Transverse colon (tissue), 4 donors: ENCODE data around the gene TCF7L2. TPM values are rescaled to one million over a fixed set of nuclear protein-coding genes. Genes with fewer than 3 reads are reported as not detected.

ENCODE experiments used
- DNase-seq: peaks from one replicate; pipeline ENCODE4 v3.0.0-alpha.2; 2019
- H3K27ac ChIP-seq, 4 donors: fragments of 200-600 bp; sonication (generic); 2 replicates each; pipeline ENCODE4 v1.5.1; 2016 to 2018; ENCODE audit warnings: inconsistent platforms in 4 of 4
- H3K27me3 ChIP-seq: fragments of 200-600 bp; sonication (generic); 2 replicates; pipeline ENCODE4 v1.5.1; 2017; ENCODE audit warnings: inconsistent platforms
- H3K36me3 ChIP-seq, 4 donors: fragments of 200-600 bp; sonication (generic); 2 replicates each; pipeline ENCODE4 v1.5.1; 2017 to 2019; ENCODE audit warnings: inconsistent platforms in 4 of 4
- H3K4me1 ChIP-seq, 4 donors: fragments of 200-600 bp; sonication (generic); 2 replicates each; pipeline ENCODE4 v1.5.1; 2017 to 2020; ENCODE audit warnings: inconsistent platforms in 4 of 4
- H3K4me3 ChIP-seq, 4 donors: fragments of 200-600 bp; sonication (generic); 1 replicate in 1 of 4; 2 replicates in 3 of 4; pipeline versions ENCODE4 v1.5.1 to v1.6.1; 2017 to 2019; ENCODE audit warnings: inconsistent platforms in 4 of 4
- H3K9me3 ChIP-seq, 2 donors: fragments of 200-600 bp; sonication (generic); 2 replicates each; pipeline ENCODE4 v1.5.1; 2017 to 2019; ENCODE audit warnings: inconsistent platforms in 2 of 2
- CTCF ChIP-seq, 5 experiments: fragments of 200-600 bp in 3 of 5; fragments of 450-650 bp in 2 of 5; sonication (generic) in 3 of 5; IDR thresholded peaks; 1 replicate in 2 of 5; 2 replicates in 3 of 5; pipeline ENCODE4 v1.5.1; 2016 to 2017; ENCODE audit warnings: antibody characterized with exemption in 5 of 5, inconsistent platforms in 3 of 5, mild to moderate bottlenecking in 2 of 5, moderate library complexity in 1 of 5
- EP300 ChIP-seq: sonication (generic); formaldehyde crosslinking; IDR thresholded peaks from one replicate; pipeline ENCODE4 v1.6.1; 2017; ENCODE audit warnings: antibody characterized with exemption, low read depth
- POLR2A ChIP-seq: fragments of 450-650 bp; IDR thresholded peaks from one replicate; pipeline ENCODE4 v1.6.1; 2016; ENCODE audit warnings: antibody characterized with exemption, mild to moderate bottlenecking, moderate library complexity
- POLR2AphosphoS5 ChIP-seq, 3 donors: sonication (generic); formaldehyde crosslinking; IDR thresholded peaks; one replicate each; pipeline ENCODE4 v1.6.1; 2016; ENCODE audit warnings: antibody characterized with exemption in 3 of 3
- whole genome bisulfite sequencing, 2 donors: methylation state at CpG; one replicate each; pipeline ENCODE4 v1.1.5; 2018; ENCODE audit warnings: low coverage in 1 of 2; 5-methylcytosine and 5-hydroxymethylcytosine counted together
- in situ Hi-C, 4 donors: fragments of 200-750 bp; cut with MboI; loops; one replicate each; pipeline versions ENCODE4 v1.15.0 to v1.15.1; 2017; ENCODE audit warnings: low sequenced_read_pairs in 3 of 4, low pct_ligation_motif_present in 1 of 4, low pct_unique_long_range_greater_than_20kb in 1 of 4
- intact Hi-C: fragments of 100-400 bp; cut with DNase I; formaldehyde crosslinking; loops from one replicate; pipeline ENCODE4 v1.15.1; 2023; ENCODE audit warnings: low total_unique reads
- total RNA-seq, 4 donors: library from RNA; depleted of rRNA; stranded (reverse); fragments of >200 nt; gene quantifications; one replicate each; pipeline ENCODE4 v1.1.0, GENCODE V29; 2016

TCF7L2 gene
- total RNA-seq, 4 donors from 2014 or later = 84.6 to 249 (median 137) TPM

DNA sequence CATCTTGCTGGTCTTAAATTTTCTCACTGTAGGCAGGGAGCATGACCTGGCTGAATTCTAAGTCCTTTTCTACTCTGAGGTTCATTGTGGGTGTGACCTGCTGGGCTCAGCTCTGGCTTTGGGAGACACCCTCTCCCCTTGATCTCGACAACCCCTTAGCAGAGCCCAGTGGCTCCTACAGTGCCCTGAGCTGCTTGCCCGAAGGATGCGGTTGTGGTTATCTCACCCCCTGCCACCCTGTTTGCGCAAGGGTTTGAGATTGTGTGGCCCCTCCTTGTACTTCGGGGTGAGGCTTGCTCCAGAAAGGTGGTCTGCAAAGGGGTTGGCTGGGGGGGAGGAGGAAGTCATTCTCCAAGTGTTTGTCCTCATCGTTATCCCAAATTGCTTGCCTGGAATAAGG is 55.3 kb downstream of the TCF7L2 start:
- Histone ChIP-seq H3K4me3 (no peak overlapping the region), H3K27ac (no peak overlapping the region), H3K9me3 (no peaks in the 10 kb centered on the region), H3K4me1 (peaks cover 23 to 62% (median 36%) of the 10 kb centered on the region in 4 donors), H3K36me3 (no peaks in the 10 kb centered on the region), H3K27me3 (no peaks in the 10 kb centered on the region)
- in situ Hi-C loops = no loop called here
- no peak for DNase-seq
- TF ChIP-seq EP300 (no peak), POLR2AphosphoS5 (IDR thresholded peaks at IDR 0.05) (no peak), CTCF (IDR thresholded peaks at IDR 0.05) (no peak), POLR2A (no peak)
- WGBS, 2 donors = 73 to 81% methylated on average over 5 to 6 of the region's 6 CpGs
- intact Hi-C loops = no loop called here

- Histone ChIP-seq H3K4me3 (no peak overlapping the region), H3K9me3 (no peaks in the 10 kb centered on the region), H3K36me3 (no peaks in the 10 kb centered on the region), H3K27me3 (no peaks in the 10 kb centered on the region), H3K4me1 (peaks cover 11 to 48% (median 22%) of the 10 kb centered on the region in 4 donors), H3K27ac (no peak overlapping the region)
- DNase-seq = no peak
- in situ Hi-C loops = no loop called here
- TF ChIP-seq POLR2A = no peak
- no peak for TF ChIP-seq CTCF (IDR thresholded peaks at IDR 0.05)
- TF ChIP-seq POLR2AphosphoS5 (IDR thresholded peaks at IDR 0.05) = no peak
- no peak for TF ChIP-seq EP300
- WGBS, 2 donors = 48% methylated on average over 6 to 9 of the region's 9 CpGs
- intact Hi-C loops = no loop called here
Measured at GRCh38 chr10:113006656-113007342, 56.8 kb downstream of the TCF7L2 start.

DNA sequence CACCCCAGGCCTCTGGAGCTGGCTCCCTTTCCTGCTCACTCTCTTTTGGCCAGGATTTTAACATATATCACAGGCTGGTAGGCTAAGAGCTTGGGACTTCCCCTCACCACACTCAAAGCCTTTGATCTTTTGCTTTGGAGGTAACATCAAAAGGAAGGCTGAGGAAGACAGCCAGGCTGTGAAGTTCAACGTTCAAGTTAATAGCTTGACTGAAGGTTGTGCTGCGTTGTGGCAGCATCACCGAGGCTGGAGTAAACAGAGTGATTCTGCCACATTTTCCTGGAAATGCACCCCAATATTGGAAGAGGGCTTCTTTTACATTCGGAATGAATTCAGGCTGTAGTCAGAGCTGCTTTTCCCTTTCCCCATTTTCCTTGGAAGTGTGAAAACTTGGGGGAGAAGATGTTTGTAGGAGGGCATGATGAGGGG is 57.3 kb downstream of the TCF7L2 start:
- WGBS, 2 donors = 19 to 71% methylated on average over 1 to 4 of the region's 4 CpGs
- TF ChIP-seq POLR2A = no peak
- no peak for TF ChIP-seq POLR2AphosphoS5 (IDR thresholded peaks at IDR 0.05)
- no peak for TF ChIP-seq CTCF (IDR thresholded peaks at IDR 0.05)

GRCh38 chr10:113007821-113008220 is 57.8 kb downstream of the TCF7L2 start:
- Histone ChIP-seq H3K9me3 (no peaks in the 10 kb centered on the region), H3K4me3 (no peak overlapping the region), H3K4me1 (peaks cover 5 to 37% (median 22%) of the 10 kb centered on the region in 4 donors), H3K27ac (no peak overlapping the region), H3K36me3 (no peaks in the 10 kb centered on the region), H3K27me3 (no peaks in the 10 kb centered on the region)
- in situ Hi-C loops = no loop called here
- whole genome bisulfite sequencing, 2 donors = 44 to 70% methylated on average over 2 to 8 of the region's 8 CpGs
- no peak for DNase-seq
- intact Hi-C loops = no loop called here
- TF ChIP-seq POLR2AphosphoS5 (IDR thresholded peaks at IDR 0.05) (no peak), POLR2A (no peak), EP300 (no peak), CTCF (IDR thresholded peaks at IDR 0.05) (no peak)

More for the DNA sequence above, 57.3 kb downstream of the TCF7L2 start:
- Histone ChIP-seq H3K4me1 (peaks cover 6 to 42% (median 22%) of the 10 kb centered on the region in 4 donors), H3K36me3 (no peaks in the 10 kb centered on the region), H3K9me3 (no peaks in the 10 kb centered on the region), H3K4me3 (no peak overlapping the region), H3K27me3 (no peaks in the 10 kb centered on the region), H3K27ac (no peak overlapping the region)
- no peak for DNase-seq
- intact Hi-C loops (no loop called here), in situ Hi-C loops (no loop called here)
